ENCODE data around the gene CEP44.
"Not testable (repeated sequence)": the region's sequence is repeated elsewhere in the genome, so short reads cannot be mapped to it uniquely, and the experiment has no call there.

Gene CEP44

GRCh38 chr4:174324725-174325124, 41.0 kb downstream of the CEP44 start:
- Histone ChIP-seq H3K9me3 (ENCODE audit: insufficient read depth, low read depth, low read length) (no peaks in the 10 kb centered on the region), H3K4me3 (ENCODE audit: low read length) (no peak overlapping the region), H3K27ac (ENCODE audit: low read depth, low read length) (no peak overlapping the region), H3K36me3 (ENCODE audit: insufficient read depth, low read length) (peaks cover 4% of the 10 kb centered on the region; the same call in 1 of the 2 replicates), H3K27me3 (ENCODE audit: insufficient read depth, low read length) (no peaks in the 10 kb centered on the region), H3K4me1 (ENCODE audit: insufficient read depth, low read length) (no peaks in the 10 kb centered on the region), H3K9ac (ENCODE audit: low read depth, low read length) (no peak overlapping the region)
- WGBS: 100% methylated on average over 1 of the region's 2 CpGs

GRCh38 chr4:174332741-174333493, 49.2 kb downstream of the CEP44 start:
- Histone ChIP-seq H3K4me1 (ENCODE audit: insufficient read depth, low read length) (no peaks in the 10 kb centered on the region; the same call in 1 of the 2 replicates), H3K9me3 (ENCODE audit: insufficient read depth, low read depth, low read length) (no peaks in the 10 kb centered on the region), H3K9ac (ENCODE audit: low read depth, low read length) (no peak overlapping the region), H3K27ac (ENCODE audit: low read depth, low read length) (no peak overlapping the region), H3K27me3 (ENCODE audit: insufficient read depth, low read length) (no peaks in the 10 kb centered on the region), H3K4me3 (ENCODE audit: low read length) (no peak overlapping the region), H3K36me3 (ENCODE audit: insufficient read depth, low read length) (no peaks in the 10 kb centered on the region)
- 90% methylated on average over 3 of the region's 4 CpGs for WGBS

DNA sequence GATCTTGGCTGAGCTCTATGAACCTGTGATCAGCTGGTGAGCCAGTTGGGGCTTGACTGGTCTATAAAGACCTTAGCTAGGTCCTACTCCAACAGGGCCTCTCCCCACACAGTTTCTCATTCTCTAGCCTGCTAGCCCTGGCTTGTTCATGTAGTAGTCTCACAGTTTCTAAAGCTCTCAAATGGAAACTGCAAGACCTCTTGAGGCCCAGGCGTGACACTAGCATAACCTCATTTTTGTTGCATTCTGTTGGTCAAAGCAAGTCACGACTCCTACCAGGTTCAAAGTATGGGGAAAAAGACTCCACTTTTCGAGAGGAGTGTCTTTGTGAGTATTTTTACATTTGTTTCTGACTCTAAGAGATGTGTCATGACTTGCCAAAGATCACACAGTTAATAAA, 50.9 kb downstream of the CEP44 start:
- Histone ChIP-seq H3K27ac (ENCODE audit: low read depth, low read length) (no peak overlapping the region), H3K9ac (ENCODE audit: low read depth, low read length) (no peak overlapping the region), H3K36me3 (ENCODE audit: insufficient read depth, low read length) (no peaks in the 10 kb centered on the region), H3K27me3 (ENCODE audit: insufficient read depth, low read length) (no peaks in the 10 kb centered on the region), H3K4me1 (ENCODE audit: insufficient read depth, low read length) (no peaks in the 10 kb centered on the region; the same call in 1 of the 2 replicates), H3K4me3 (ENCODE audit: low read length) (no peak overlapping the region), H3K9me3 (ENCODE audit: insufficient read depth, low read depth, low read length) (no peaks in the 10 kb centered on the region)
- 85% methylated on average over 3 of the region's 3 CpGs for WGBS

GRCh38 chr4:174340714-174341113, 57.0 kb downstream of the CEP44 start:
- WGBS: 86% methylated on average over 1 of the region's 2 CpGs
- no peak overlapping the region for H3K27ac ChIP-seq (ENCODE audit: low read depth, low read length)
- no peak overlapping the region for H3K9ac ChIP-seq (ENCODE audit: low read depth, low read length)
- no peak overlapping the region for H3K4me3 ChIP-seq (ENCODE audit: low read length)
- H3K4me1 ChIP-seq (ENCODE audit: insufficient read depth, low read length): no peaks in the 10 kb centered on the region
- H3K9me3 ChIP-seq (ENCODE audit: insufficient read depth, low read depth, low read length): no peaks in the 10 kb centered on the region
- no peaks in the 10 kb centered on the region for H3K36me3 ChIP-seq (ENCODE audit: insufficient read depth, low read length)
- no peaks in the 10 kb centered on the region for H3K27me3 ChIP-seq (ENCODE audit: insufficient read depth, low read length)

- Histone ChIP-seq H3K36me3 (ENCODE audit: insufficient read depth, low read length) (no peaks in the 10 kb centered on the region), H3K27me3 (ENCODE audit: insufficient read depth, low read length) (no peaks in the 10 kb centered on the region), H3K9ac (ENCODE audit: low read depth, low read length) (no peak overlapping the region), H3K27ac (ENCODE audit: low read depth, low read length) (no peak overlapping the region), H3K9me3 (ENCODE audit: insufficient read depth, low read depth, low read length) (no peaks in the 10 kb centered on the region), H3K4me3 (ENCODE audit: low read length) (no peak overlapping the region), H3K4me1 (ENCODE audit: insufficient read depth, low read length) (0 out of 2 replicates have a peak, but pooled peaks cover 6% of the 10 kb centered on the region)
- WGBS: 95% methylated on average over 1 of the region's 1 CpG
Measured at GRCh38 chr4:174349156-174349555, 65.4 kb downstream of the CEP44 start.

GRCh38 chr4:174352061-174352819, 68.5 kb downstream of the CEP44 start:
- H3K27ac ChIP-seq (ENCODE audit: low read depth, low read length): no peak overlapping the region
- no peak overlapping the region for H3K9ac ChIP-seq (ENCODE audit: low read depth, low read length)
- 0 out of 2 replicates have a peak, but pooled peaks cover 6% of the 10 kb centered on the region for H3K4me1 ChIP-seq (ENCODE audit: insufficient read depth, low read length)
- no peaks in the 10 kb centered on the region for H3K36me3 ChIP-seq (ENCODE audit: insufficient read depth, low read length)
- no peak overlapping the region for H3K4me3 ChIP-seq (ENCODE audit: low read length)
- H3K9me3 ChIP-seq (ENCODE audit: insufficient read depth, low read depth, low read length): no peaks in the 10 kb centered on the region
- H3K27me3 ChIP-seq (ENCODE audit: insufficient read depth, low read length): no peaks in the 10 kb centered on the region
- WGBS: 73% methylated on average over 5 of the region's 5 CpGs

GRCh38 chr4:174357321-174357720, 73.6 kb downstream of the CEP44 start:
- Histone ChIP-seq H3K36me3 (ENCODE audit: insufficient read depth, low read length) (no peaks in the 10 kb centered on the region), H3K9me3 (ENCODE audit: insufficient read depth, low read depth, low read length) (no peaks in the 10 kb centered on the region), H3K9ac (ENCODE audit: low read depth, low read length) (no peak overlapping the region), H3K4me1 (ENCODE audit: insufficient read depth, low read length) (no peaks in the 10 kb centered on the region), H3K4me3 (ENCODE audit: low read length) (no peak overlapping the region), H3K27me3 (ENCODE audit: insufficient read depth, low read length) (no peaks in the 10 kb centered on the region), H3K27ac (ENCODE audit: low read depth, low read length) (no peak overlapping the region)
- 90% methylated on average over 4 of the region's 4 CpGs for WGBS

- Histone ChIP-seq H3K9ac (ENCODE audit: low read depth, low read length) (no peak overlapping the region), H3K9me3 (ENCODE audit: insufficient read depth, low read depth, low read length) (no peaks in the 10 kb centered on the region), H3K27ac (ENCODE audit: low read depth, low read length) (no peak overlapping the region), H3K4me3 (ENCODE audit: low read length) (no peak overlapping the region), H3K36me3 (ENCODE audit: insufficient read depth, low read length) (no peaks in the 10 kb centered on the region), H3K4me1 (ENCODE audit: insufficient read depth, low read length) (no peaks in the 10 kb centered on the region), H3K27me3 (ENCODE audit: insufficient read depth, low read length) (no peaks in the 10 kb centered on the region)
- WGBS: 90% methylated on average over 1 of the region's 1 CpG
Measured at GRCh38 chr4:174358410-174358809, 74.7 kb downstream of the CEP44 start.

DNA sequence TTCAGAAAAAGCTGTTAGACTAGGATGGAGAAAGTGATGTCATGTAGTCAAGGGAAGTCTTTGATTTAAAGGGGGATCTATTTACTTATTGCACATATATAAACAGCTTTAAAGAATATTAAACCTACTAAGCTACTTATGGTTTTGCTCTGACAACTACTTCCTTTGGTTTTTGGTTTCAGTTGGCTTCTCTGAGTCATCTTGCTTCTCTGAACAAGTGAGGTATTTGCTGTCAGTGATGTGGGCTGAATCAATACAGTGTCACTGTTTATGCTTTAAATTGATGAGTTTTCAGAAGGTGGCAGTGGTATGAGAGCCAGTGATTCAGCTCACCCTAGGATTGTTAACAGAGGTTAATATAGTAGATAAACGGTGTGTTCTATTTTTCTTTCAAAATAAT, 75.1 kb downstream of the CEP44 start:
- H3K4me3 ChIP-seq (ENCODE audit: low read length): no peak overlapping the region
- H3K36me3 ChIP-seq (ENCODE audit: insufficient read depth, low read length): no peaks in the 10 kb centered on the region
- H3K4me1 ChIP-seq (ENCODE audit: insufficient read depth, low read length): no peaks in the 10 kb centered on the region
- no CpG with 5 or more reads among the region's 1 CpG for WGBS
- no peaks in the 10 kb centered on the region for H3K27me3 ChIP-seq (ENCODE audit: insufficient read depth, low read length)
- H3K27ac ChIP-seq (ENCODE audit: low read depth, low read length): no peak overlapping the region
- H3K9ac ChIP-seq (ENCODE audit: low read depth, low read length): no peak overlapping the region
- H3K9me3 ChIP-seq (ENCODE audit: insufficient read depth, low read depth, low read length): no peaks in the 10 kb centered on the region

DNA sequence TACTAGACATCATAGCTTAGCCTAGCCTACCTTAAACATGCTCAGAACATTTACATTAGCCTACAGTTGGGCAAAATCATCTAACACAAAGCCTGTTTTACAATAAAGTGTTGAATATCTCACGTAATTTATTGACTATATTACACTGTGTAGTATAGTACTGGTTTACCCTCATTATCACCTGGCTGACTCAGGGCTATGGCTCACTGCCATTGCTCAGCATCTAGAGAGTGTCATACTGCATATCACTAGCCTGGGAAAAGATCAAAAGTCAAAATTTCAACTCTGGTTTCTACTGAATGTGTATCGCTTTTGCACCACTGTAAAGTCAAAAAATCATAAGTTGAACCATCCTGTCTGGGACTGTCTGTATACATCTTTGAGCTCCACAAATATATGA, 78.6 kb downstream of the CEP44 start:
- H3K9me3 ChIP-seq (ENCODE audit: insufficient read depth, low read depth, low read length): peaks cover 4% of the 10 kb centered on the region
- no peak overlapping the region for H3K4me3 ChIP-seq (ENCODE audit: low read length)
- peaks cover 7% of the 10 kb centered on the region for H3K4me1 ChIP-seq (ENCODE audit: insufficient read depth, low read length)
- H3K27me3 ChIP-seq (ENCODE audit: insufficient read depth, low read length): no peaks in the 10 kb centered on the region
- no peak overlapping the region for H3K27ac ChIP-seq (ENCODE audit: low read depth, low read length)
- H3K9ac ChIP-seq (ENCODE audit: low read depth, low read length): no peak overlapping the region
- H3K36me3 ChIP-seq (ENCODE audit: insufficient read depth, low read length): no peaks in the 10 kb centered on the region
- 100% methylated on average over 1 of the region's 2 CpGs for WGBS

GRCh38 chr4:174363782-174364181, 80.1 kb downstream of the CEP44 start:
- not testable (repeated sequence) for H3K36me3 ChIP-seq (ENCODE audit: insufficient read depth, low read length); H3K9ac ChIP-seq (ENCODE audit: low read depth, low read length); H3K27ac ChIP-seq (ENCODE audit: low read depth, low read length); H3K4me1 ChIP-seq (ENCODE audit: insufficient read depth, low read length); H3K27me3 ChIP-seq (ENCODE audit: insufficient read depth, low read length); H3K4me3 ChIP-seq (ENCODE audit: low read length)
- WGBS: 82% methylated on average over 1 of the region's 1 CpG
- peaks cover 11% of the 10 kb centered on the region for H3K9me3 ChIP-seq (ENCODE audit: insufficient read depth, low read depth, low read length)
